ENCODE measurements around the gene NPRL2. TPM values are rescaled to one million over a fixed set of nuclear protein-coding genes. Genes with fewer than 3 reads are reported as not detected.

Gene NPRL2
- total and polyA plus RNA-seq, 2 donors (not counting 3 experiments of a cell fraction or from before 2014, with no cell fraction given) = 13.4 to 30.6 TPM

GRCh38 chr3:50393061-50393460 is 42.5 kb upstream of the NPRL2 start:
- no peaks in the 10 kb centered on the region for H4K20me1 ChIP-seq (replicated peaks; ENCODE audit: control insufficient read depth, extremely low read depth, insufficient read depth, low read length)
- DNase-seq (ENCODE audit: low read depth, low spot score) = no peak
- dilution Hi-C loops (cut with MboI; ENCODE audit: extremely low pct_ligation_motif_present, low sequenced_read_pairs) (no loop called here), intact Hi-C loops (cut with micrococcal nuclease) (no loop called here)
- POLR2A ChIA-PET = no interaction called here
- CTCF ChIA-PET = interaction anchor here (0.7 kb wide), 1 partner anchor 22 kb away, joined by 3 read pairs; no protein-coding TSS in a partner anchor
- no peak overlapping the region for H3K9ac ChIP-seq (replicated peaks; ENCODE audit: extremely low read depth, insufficient read depth, low read length)
- FAIRE-seq = no peak
- H3K9me3 ChIP-seq (replicated peaks; ENCODE audit: control insufficient read depth, insufficient read depth, low read length) = no peaks in the 10 kb centered on the region
- H3K27me3 ChIP-seq (ENCODE audit: control insufficient read depth in 2 of 2, insufficient read depth in 2 of 2, low read length in 2 of 2) = no peaks in the 10 kb centered on the region
- no peak overlapping the region for H2AFZ ChIP-seq (ENCODE audit: low read depth, low read length)
- H3K79me2 ChIP-seq (ENCODE audit: control insufficient read depth, insufficient read depth, low read length) = no peaks in the 10 kb centered on the region
- no peaks in the 10 kb centered on the region for H3K4me1 ChIP-seq (ENCODE audit: control insufficient read depth, extremely low read depth, insufficient read depth, low read length)
- no peak overlapping the region for H3K27ac ChIP-seq (ENCODE audit: insufficient read depth, low read depth, low read length)
- no peaks in the 10 kb centered on the region for H3K9me1 ChIP-seq (replicated peaks; ENCODE audit: control insufficient read depth, extremely low read depth, insufficient read depth, low read length)
- no peak overlapping the region for H3K4me2 ChIP-seq (ENCODE audit: insufficient read depth, low read length)
- no peak overlapping the region for H3K4me3 ChIP-seq (replicated peaks in 1 of 3; ENCODE audit: insufficient read depth in 1 of 3, low read depth in 1 of 3, low read length in 3 of 3)
- no peaks in the 10 kb centered on the region for H3K36me3 ChIP-seq (ENCODE audit: control insufficient read depth in 2 of 2, extremely low read depth in 1 of 2, insufficient read depth in 2 of 2, low read length in 2 of 2)
- no TSS peak for BruUV-seq (replicated peaks)
- TF ChIP-seq, protein P1, sequence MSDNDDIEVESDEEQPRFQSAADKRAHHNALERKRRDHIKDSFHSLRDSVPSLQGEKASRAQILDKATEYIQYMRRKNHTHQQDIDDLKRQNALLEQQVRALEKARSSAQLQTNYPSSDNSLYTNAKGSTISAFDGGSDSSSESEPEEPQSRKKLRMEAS (IDR thresholded peaks at IDR 0.05; ENCODE audit: insufficient read depth, insufficient read length) = no peak
- TF ChIP-seq GATA2 (IDR thresholded peaks at IDR 0.05; ENCODE audit: insufficient read depth, insufficient read length, low read depth, low read length) = no peak

DNA sequence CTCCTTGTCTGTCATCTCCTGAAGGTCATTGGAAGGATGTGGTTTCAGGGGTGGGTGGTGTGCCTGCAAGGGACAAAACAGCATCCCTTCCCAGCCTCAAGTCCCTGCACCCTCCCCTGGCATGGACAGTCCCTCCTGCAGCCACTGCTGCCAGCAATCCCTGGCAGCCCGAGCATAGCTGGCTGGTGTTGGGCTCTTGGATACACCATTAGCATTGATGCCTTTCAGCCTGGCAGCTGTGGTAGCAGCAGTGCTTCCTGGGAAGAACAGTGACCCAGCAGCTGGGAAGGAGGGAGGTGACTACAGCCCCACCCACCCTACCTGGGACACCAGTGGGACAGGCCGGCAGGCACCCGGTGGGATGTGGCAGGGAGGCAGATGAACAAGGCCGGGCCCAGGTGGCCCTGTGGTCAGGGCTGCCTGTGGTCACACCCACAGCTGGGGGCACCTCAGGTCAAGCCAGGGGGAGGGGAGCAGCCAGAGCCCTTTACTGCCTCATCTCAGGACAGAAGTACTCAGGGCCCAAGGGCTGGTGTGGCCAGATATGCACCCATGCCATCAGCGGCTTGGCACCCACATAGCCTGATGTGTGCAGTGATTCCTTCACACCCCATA is 41.6 kb upstream of the NPRL2 start:
- H3K27ac ChIP-seq (ENCODE audit: insufficient read depth, low read depth, low read length) = no peak overlapping the region
- no TSS peak for BruUV-seq (replicated peaks)
- H3K9me3 ChIP-seq (replicated peaks; ENCODE audit: control insufficient read depth, insufficient read depth, low read length) = no peaks in the 10 kb centered on the region
- no peaks in the 10 kb centered on the region for H4K20me1 ChIP-seq (replicated peaks; ENCODE audit: control insufficient read depth, extremely low read depth, insufficient read depth, low read length)
- DNase-seq (ENCODE audit: low read depth, low spot score) (no peak), FAIRE-seq (no peak)
- H3K27me3 ChIP-seq (ENCODE audit: control insufficient read depth in 2 of 2, insufficient read depth in 2 of 2, low read length in 2 of 2) = no peaks in the 10 kb centered on the region
- TF ChIP-seq MYC (IDR thresholded peaks at IDR 0.05; ENCODE audit: low read depth, low read length) (no peak), EZH2 (IDR thresholded peaks at IDR 0.05; ENCODE audit: borderline replicate concordance, low read depth, low read length, severe bottlenecking) (no peak), FOS (IDR thresholded peaks at IDR 0.05; ENCODE audit: borderline replicate concordance, insufficient read depth, low read length) (no peak), JUN (IDR thresholded peaks at IDR 0.05; ENCODE audit: borderline replicate concordance, insufficient read depth, insufficient read length, low read depth) (no peak)
- TF ChIP-seq, protein P1 (IDR thresholded peaks at IDR 0.05; ENCODE audit: insufficient read depth, insufficient read length) = no peak
- H2AFZ ChIP-seq (ENCODE audit: low read depth, low read length) = no peak overlapping the region
- no peak overlapping the region for H3K4me2 ChIP-seq (ENCODE audit: insufficient read depth, low read length)
- H3K4me3 ChIP-seq (replicated peaks in 1 of 3; ENCODE audit: insufficient read depth in 1 of 3, low read depth in 1 of 3, low read length in 3 of 3) = no peak overlapping the region
- no peak overlapping the region for H3K9ac ChIP-seq (replicated peaks; ENCODE audit: extremely low read depth, insufficient read depth, low read length)
- no peaks in the 10 kb centered on the region for H3K9me1 ChIP-seq (replicated peaks; ENCODE audit: control insufficient read depth, extremely low read depth, insufficient read depth, low read length)
- intact Hi-C loops (cut with micrococcal nuclease) = no loop called here
- dilution Hi-C loops (cut with MboI; ENCODE audit: extremely low pct_ligation_motif_present, low sequenced_read_pairs) = no loop called here
- no peaks in the 10 kb centered on the region for H3K79me2 ChIP-seq (ENCODE audit: control insufficient read depth, insufficient read depth, low read length)
- no peaks in the 10 kb centered on the region for H3K36me3 ChIP-seq (ENCODE audit: control insufficient read depth in 2 of 2, extremely low read depth in 1 of 2, insufficient read depth in 2 of 2, low read length in 2 of 2)
- H3K4me1 ChIP-seq (ENCODE audit: control insufficient read depth, extremely low read depth, insufficient read depth, low read length) = no peaks in the 10 kb centered on the region
- POLR2A ChIA-PET = no interaction called here
- CTCF ChIA-PET = interaction anchor here (0.7 kb wide), 1 partner anchor 22 kb away, joined by 3 read pairs; no protein-coding TSS in a partner anchor
